GM18951 (cell line): ENCODE measurements around the gene NAA10.

Experiments
- POLR2A ChIP-seq: IDR thresholded peaks from 4 replicates; pipeline ENCODE4 v1.6.1; 2011; ENCODE audit warnings: mild to moderate bottlenecking; ENCODE audit not compliant: insufficient read length, insufficient read depth; ENCODE audit errors: extremely low read depth
- in situ Hi-C: fragments of 300-500 bp; cut with MboI; formaldehyde crosslinking; loops from one replicate; pipeline ENCODE4 v1.12.0; 2022; ENCODE audit warnings: low sequenced_read_pairs, mixed read lengths, inconsistent platforms; ENCODE audit not compliant: unreplicated experiment

The NAA10 gene

DNA sequence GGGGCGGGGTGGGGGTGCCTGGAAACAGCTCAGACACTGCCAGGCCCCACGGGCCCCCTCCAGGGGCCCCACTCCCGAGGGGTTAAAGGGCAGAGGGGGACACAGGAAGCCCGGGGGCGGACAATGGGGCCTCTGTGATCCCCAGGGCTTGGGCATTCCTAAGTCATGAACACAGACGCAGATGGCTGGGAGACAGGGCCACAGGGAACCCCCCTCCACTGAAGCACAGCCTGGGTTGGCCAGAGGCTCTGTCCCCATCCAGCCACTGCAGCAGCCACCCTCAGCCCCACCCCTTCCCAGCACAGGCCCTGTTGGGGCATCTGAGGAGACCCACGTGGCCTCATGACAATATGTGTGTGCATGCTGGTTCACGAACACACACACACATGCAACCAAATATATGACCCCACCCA, 52.7 kb downstream of the NAA10 start:
- no peak for TF ChIP-seq POLR2A
- in situ Hi-C loops, result no loop called here

DNA sequence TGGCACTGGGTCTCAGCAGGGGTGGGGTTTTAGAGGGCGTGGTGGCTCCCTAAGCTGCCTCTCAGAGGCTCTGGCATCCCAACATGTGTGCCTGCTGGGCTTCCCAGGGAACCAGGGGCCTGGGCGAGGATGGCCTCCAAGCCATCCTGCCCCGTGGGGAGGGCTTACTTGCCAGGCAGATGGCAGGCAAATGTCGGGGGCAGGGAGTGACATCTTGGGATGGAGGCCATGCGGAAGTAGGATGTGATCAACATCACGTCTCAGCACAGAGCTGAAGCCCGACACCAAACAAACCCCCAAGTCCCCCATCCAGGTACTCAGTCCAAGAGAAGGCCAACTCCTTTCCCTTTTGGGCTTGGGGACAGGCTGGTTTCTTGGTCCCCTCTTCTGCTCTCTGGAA, 53.6 kb downstream of the NAA10 start:
- in situ Hi-C loops, result no loop called here
- TF ChIP-seq POLR2A, result no peak

DNA sequence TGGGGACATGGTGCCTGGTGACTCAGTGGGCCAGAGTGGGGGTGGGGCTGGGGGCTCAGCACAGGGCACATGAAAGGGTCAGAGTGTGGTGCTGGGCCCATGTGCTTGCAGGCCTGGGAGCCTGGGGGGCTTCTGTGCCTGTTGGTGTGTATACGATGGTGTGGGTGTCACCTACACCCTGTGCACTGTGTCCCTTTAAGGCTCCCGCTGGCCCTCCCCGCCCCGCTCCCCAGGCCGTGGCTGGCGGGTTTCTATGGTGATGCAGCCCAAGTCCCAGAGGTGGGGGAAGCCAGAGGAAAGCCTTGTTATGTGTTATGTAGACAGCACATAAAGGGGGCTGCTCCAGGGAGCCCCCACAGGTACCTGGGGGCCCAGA, 54.4 kb downstream of the NAA10 start:
- TF ChIP-seq POLR2A, result no peak
- in situ Hi-C loops, result no loop called here

DNA sequence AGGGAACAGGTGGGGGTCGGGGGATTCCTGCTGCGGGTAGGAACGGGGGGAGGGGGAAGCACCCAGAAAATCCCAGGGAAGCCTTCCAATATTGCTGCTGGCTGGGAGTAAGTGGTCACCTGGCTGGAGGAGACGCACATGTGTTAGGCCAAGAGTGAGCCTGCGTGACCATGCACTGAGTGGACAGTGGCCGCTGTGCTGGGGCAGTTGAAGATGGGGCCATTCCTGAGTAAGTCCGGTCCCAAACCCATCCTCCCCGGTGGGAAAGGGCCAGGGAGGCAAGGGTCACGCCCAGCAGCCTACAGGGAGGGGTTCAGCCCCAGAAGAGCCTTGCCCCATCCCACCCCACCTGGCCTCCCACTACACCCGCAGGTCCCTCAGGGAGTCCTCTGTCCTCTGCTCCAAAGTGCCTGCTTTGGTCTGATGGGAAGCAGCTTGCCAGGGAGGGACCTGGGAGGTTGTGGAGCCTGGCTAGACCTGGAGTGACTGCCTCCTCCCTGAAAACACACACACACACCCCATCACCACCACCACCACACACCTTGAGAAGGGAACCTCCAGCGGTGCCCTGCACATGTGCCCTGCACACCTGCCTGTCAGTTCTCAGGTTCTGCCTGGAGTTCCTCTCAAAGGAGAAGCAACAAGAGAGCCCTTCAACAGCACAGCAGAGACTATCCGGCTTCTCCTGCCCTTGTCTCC, 54.9 kb downstream of the NAA10 start:
- TF ChIP-seq POLR2A, result no peak
- in situ Hi-C loops, result no loop called here
